Left hindlimb (tissue), 1 donor: ENCODE data around the gene CLEC18B.
"Not testable (repeated sequence)": the region's sequence is repeated elsewhere in the genome, so short reads cannot be mapped to it uniquely, and the experiment has no call there.

Experiments used
- DNase-seq: peaks from one replicate; pipeline ENCODE4 v3.0.0-alpha.2; 2018

The CLEC18B gene

GRCh38 chr16:74420612-74421481 lies at the start of gene CLEC18B:
CLEC18B (minus strand) TSS chr16:74421478; CDS start chr16:74421270, 208 bp downstream.
- not testable (repeated sequence) for DNase-seq

GRCh38 chr16:74469946-74470478 lies 48.7 kb upstream of the CLEC18B start:
- no peak for DNase-seq

GRCh38 chr16:74468807-74469525 lies 47.7 kb upstream of the CLEC18B start:
- no peak for DNase-seq

GRCh38 chr16:74466872-74467271 lies 45.6 kb upstream of the CLEC18B start:
- no peak for DNase-seq

GRCh38 chr16:74465851-74466685 lies 44.8 kb upstream of the CLEC18B start:
- no peak for DNase-seq

GRCh38 chr16:74465281-74465680 lies 44.0 kb upstream of the CLEC18B start:
- DNase-seq, result no peak

- no peak for DNase-seq
Measured at GRCh38 chr16:74463888-74464287, 42.6 kb upstream of the CLEC18B start.

- no peak for DNase-seq
Measured at GRCh38 chr16:74462361-74462760, 41.1 kb upstream of the CLEC18B start.

GRCh38 chr16:74461826-74462225 lies 40.5 kb upstream of the CLEC18B start:
- DNase-seq, result no peak

- no peak for DNase-seq
Measured at GRCh38 chr16:74460542-74460941, 39.3 kb upstream of the CLEC18B start.

- DNase-seq, result no peak
Measured at GRCh38 chr16:74456290-74456625, 35.0 kb upstream of the CLEC18B start.

GRCh38 chr16:74455619-74456289 lies 34.5 kb upstream of the CLEC18B start:
- DNase-seq, result no peak

GRCh38 chr16:74455213-74455612 lies 33.9 kb upstream of the CLEC18B start:
- no peak for DNase-seq

GRCh38 chr16:74451951-74452758 lies 30.9 kb upstream of the CLEC18B start:
- DNase-seq, result no peak

GRCh38 chr16:74450967-74451760 lies 29.9 kb upstream of the CLEC18B start:
- DNase-seq, result no peak

- no peak for DNase-seq
Measured at GRCh38 chr16:74450236-74450635, 29.0 kb upstream of the CLEC18B start.

GRCh38 chr16:74449470-74449869 lies 28.2 kb upstream of the CLEC18B start:
- DNase-seq, result no peak

- DNase-seq, result peak; percentile 50
Measured at GRCh38 chr16:74448990-74449389, 27.7 kb upstream of the CLEC18B start.

GRCh38 chr16:74447578-74447977 lies 26.3 kb upstream of the CLEC18B start:
- no peak for DNase-seq

- DNase-seq, result no peak
Measured at GRCh38 chr16:74446866-74447265, 25.6 kb upstream of the CLEC18B start.
